Liver (tissue), 3 donors: ENCODE measurements around the gene C3orf20.

Source experiments
- CTCF ChIP-seq: fragments of 150-350 bp; IDR thresholded peaks from 2 replicates; pipeline ENCODE4 v1.5.1; 2017; ENCODE audit warnings: improper control_type of control experiment, low read depth, low read length; ENCODE audit not compliant: missing input control
- EGR1 ChIP-seq, 2 donors: IDR thresholded peaks; 2 replicates each; pipeline ENCODE4 v1.6.1; 2016 to 2018; ENCODE audit warnings: antibody characterized with exemption in 2 of 2, low read depth in 2 of 2
- FOXA2 ChIP-seq: IDR thresholded peaks from 2 replicates; pipeline ENCODE4 v1.6.1; 2016; ENCODE audit warnings: antibody characterized with exemption
- GABPA ChIP-seq, 2 donors: IDR thresholded peaks in 1 of 2; conservative IDR thresholded peaks in 1 of 2; 2 replicates each; pipeline ENCODE4 v1.6.1; 2016; ENCODE audit warnings: antibody characterized with exemption in 2 of 2, mild to moderate bottlenecking in 1 of 2, moderate library complexity in 1 of 2
- JUND ChIP-seq, 2 donors: IDR thresholded peaks; 2 replicates each; pipeline ENCODE4 v1.6.1; 2016; ENCODE audit warnings: antibody characterized with exemption in 2 of 2
- RAD21 ChIP-seq, 2 donors: IDR thresholded peaks; 2 replicates each; pipeline ENCODE4 v1.6.1; 2016; ENCODE audit warnings: antibody characterized with exemption in 2 of 2, mild to moderate bottlenecking in 2 of 2
- REST ChIP-seq: IDR thresholded peaks from 2 replicates; pipeline ENCODE4 v1.6.1; 2016; ENCODE audit warnings: antibody characterized with exemption, mild to moderate bottlenecking
- RXRA ChIP-seq, 2 donors: IDR thresholded peaks; 2 replicates each; pipeline ENCODE4 v1.6.1; 2017 to 2018; ENCODE audit warnings: antibody characterized with exemption in 2 of 2, mild to moderate bottlenecking in 1 of 2
- SP1 ChIP-seq: IDR thresholded peaks from 2 replicates; pipeline ENCODE4 v1.6.1; 2018; ENCODE audit warnings: antibody characterized with exemption, mild to moderate bottlenecking
- TAF1 ChIP-seq: conservative IDR thresholded peaks from 2 replicates; pipeline ENCODE4 v1.6.1; 2016; ENCODE audit warnings: antibody characterized with exemption, mild to moderate bottlenecking
- TF ChIP-seq, protein P1 (sequence below): IDR thresholded peaks from 2 replicates; pipeline ENCODE4 v1.6.1; 2016; ENCODE audit warnings: antibody characterized with exemption
- TF ChIP-seq, protein P2 (sequence below): IDR thresholded peaks from 2 replicates; pipeline ENCODE4 v1.6.1; 2016; ENCODE audit warnings: antibody characterized with exemption
- TF ChIP-seq, protein P3 (sequence below): IDR thresholded peaks from 2 replicates; pipeline ENCODE4 v1.6.1; 2016; ENCODE audit warnings: antibody characterized with exemption
- donor health status: healthy.
- donor health status: healthy.

- no peak for TF ChIP-seq CTCF
- TF ChIP-seq SP1 = no peak
- no peak for TF ChIP-seq JUND (IDR thresholded peaks at IDR 0.05)
- TF ChIP-seq TAF1 = no peak
- TF ChIP-seq GABPA (IDR thresholded peaks at IDR 0.05 in 1 of 2, conservative IDR thresholded peaks at IDR 0.05 in 1 of 2) = no peak
- TF ChIP-seq, protein P1, sequence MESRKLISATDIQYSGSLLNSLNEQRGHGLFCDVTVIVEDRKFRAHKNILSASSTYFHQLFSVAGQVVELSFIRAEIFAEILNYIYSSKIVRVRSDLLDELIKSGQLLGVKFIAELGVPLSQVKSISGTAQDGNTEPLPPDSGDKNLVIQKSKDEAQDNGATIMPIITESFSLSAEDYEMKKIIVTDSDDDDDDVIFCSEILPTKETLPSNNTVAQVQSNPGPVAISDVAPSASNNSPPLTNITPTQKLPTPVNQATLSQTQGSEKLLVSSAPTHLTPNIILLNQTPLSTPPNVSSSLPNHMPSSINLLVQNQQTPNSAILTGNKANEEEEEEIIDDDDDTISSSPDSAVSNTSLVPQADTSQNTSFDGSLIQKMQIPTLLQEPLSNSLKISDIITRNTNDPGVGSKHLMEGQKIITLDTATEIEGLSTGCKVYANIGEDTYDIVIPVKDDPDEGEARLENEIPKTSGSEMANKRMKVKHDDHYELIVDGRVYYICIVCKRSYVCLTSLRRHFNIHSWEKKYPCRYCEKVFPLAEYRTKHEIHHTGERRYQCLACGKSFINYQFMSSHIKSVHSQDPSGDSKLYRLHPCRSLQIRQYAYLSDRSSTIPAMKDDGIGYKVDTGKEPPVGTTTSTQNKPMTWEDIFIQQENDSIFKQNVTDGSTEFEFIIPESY = no peak
- TF ChIP-seq REST = no peak
- TF ChIP-seq RXRA (IDR thresholded peaks at IDR 0.05) = no peak
- TF ChIP-seq, protein P2, sequence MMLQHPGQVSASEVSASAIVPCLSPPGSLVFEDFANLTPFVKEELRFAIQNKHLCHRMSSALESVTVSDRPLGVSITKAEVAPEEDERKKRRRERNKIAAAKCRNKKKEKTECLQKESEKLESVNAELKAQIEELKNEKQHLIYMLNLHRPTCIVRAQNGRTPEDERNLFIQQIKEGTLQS = no peak
- no peak for TF ChIP-seq EGR1 (IDR thresholded peaks at IDR 0.05; ENCODE audit: low read depth in 2 of 2)
- no peak for TF ChIP-seq RAD21 (IDR thresholded peaks at IDR 0.05)
- TF ChIP-seq, protein P3, sequence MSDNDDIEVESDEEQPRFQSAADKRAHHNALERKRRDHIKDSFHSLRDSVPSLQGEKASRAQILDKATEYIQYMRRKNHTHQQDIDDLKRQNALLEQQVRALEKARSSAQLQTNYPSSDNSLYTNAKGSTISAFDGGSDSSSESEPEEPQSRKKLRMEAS = no peak
- TF ChIP-seq FOXA2 = no peak
Measured at GRCh38 chr3:14794435-14794834, 119.5 kb downstream of the C3orf20 start.
